CD4-positive, alpha-beta memory T cell (primary cell): ENCODE data around the gene CGB8. TPM values are rescaled to one million over a fixed set of nuclear protein-coding genes. Genes with fewer than 3 reads are reported as not detected.

Experiments used
- CTCF ChIA-PET: fragments of 350-600 bp; sonication (Branson Sonifier 250); formaldehyde crosslinking; loops from one replicate; lab custom pipeline; 2021; ENCODE audit warnings: inconsistent platforms; ENCODE audit not compliant: partially characterized antibody; lab: Charles Lee
- POLR2A ChIA-PET: fragments of 350-600 bp; sonication (Branson Sonifier 250); formaldehyde crosslinking; loops from one replicate; lab custom pipeline; 2021; ENCODE audit not compliant: partially characterized antibody; lab: Charles Lee
- DNase-seq, 5 donors: peaks; one replicate each; pipeline versions ENCODE4 v3.0.0 to v3.0.0-alpha.2; 2020 to 2022; ENCODE audit warnings: mixed read lengths in 1 of 5
- H3K27ac ChIP-seq: one replicate; pipeline ENCODE4 v1.7.0; 2013; ENCODE audit warnings: low read depth, low read length
- H3K27me3 ChIP-seq: 2 replicates; pipeline ENCODE4 v1.7.0; 2013; ENCODE audit warnings: mild to moderate bottlenecking, low read length, moderate library complexity; ENCODE audit not compliant: insufficient read depth
- H3K36me3 ChIP-seq: 2 replicates; pipeline ENCODE4 v1.7.0; 2013; ENCODE audit warnings: mild to moderate bottlenecking, low read length, moderate library complexity; ENCODE audit not compliant: insufficient read depth
- H3K4me1 ChIP-seq: 2 replicates; pipeline ENCODE4 v1.7.0; 2013; ENCODE audit warnings: mild to moderate bottlenecking, low read length, moderate library complexity; ENCODE audit not compliant: insufficient read depth
- H3K4me3 ChIP-seq, 2 donors: one replicate each; pipeline ENCODE4 v1.7.0; 2013; ENCODE audit warnings: low read length in 2 of 2, mild to moderate bottlenecking in 1 of 2
- H3K9me3 ChIP-seq, 2 donors: one replicate each; pipeline ENCODE4 v1.7.0; 2013; ENCODE audit warnings: low read length in 2 of 2, control low read depth in 1 of 2; ENCODE audit not compliant: control insufficient read depth in 1 of 2
- H3K27ac Mint-ChIP-seq, 7 donors: one replicate each; pipeline ENCODE4 v1.8.0; 2020 to 2021; ENCODE audit warnings: mixed read lengths in 7 of 7, mild to moderate bottlenecking in 6 of 7, inconsistent platforms in 3 of 7, moderate library complexity in 3 of 7
- H3K27me3 Mint-ChIP-seq, 2 donors: one replicate each; pipeline ENCODE4 v1.8.0; 2020 to 2021; ENCODE audit warnings: mixed read lengths in 2 of 2
- H3K36me3 Mint-ChIP-seq, 2 donors: one replicate each; pipeline ENCODE4 v1.8.0; 2020 to 2021; ENCODE audit warnings: mixed read lengths in 2 of 2, inconsistent platforms in 1 of 2, mild to moderate bottlenecking in 1 of 2
- H3K4me1 Mint-ChIP-seq, 4 donors: one replicate each; pipeline ENCODE4 v1.8.0; 2020 to 2021; ENCODE audit warnings: mixed read lengths in 4 of 4, mild to moderate bottlenecking in 1 of 4
- H3K4me3 Mint-ChIP-seq, 8 donors: one replicate each; pipeline ENCODE4 v1.8.0; 2020 to 2021; ENCODE audit warnings: mixed read lengths in 8 of 8, mild to moderate bottlenecking in 7 of 8, moderate library complexity in 6 of 8, inconsistent platforms in 3 of 8
- H3K9me3 Mint-ChIP-seq, 8 donors: one replicate each; pipeline ENCODE4 v1.8.0; 2020 to 2021; ENCODE audit warnings: mixed read lengths in 8 of 8, mild to moderate bottlenecking in 5 of 8, inconsistent platforms in 3 of 8, moderate library complexity in 1 of 8
- intact Hi-C: fragments of 100-400 bp; cut with micrococcal nuclease; formaldehyde crosslinking; loops from one replicate; pipeline ENCODE4 v1.15.1; 2023
- polyA plus RNA-seq, 2 donors: library from polyadenylated mRNA; unstranded; fragments of 300-500 nt; fragmentation: Illumina TruSeq; gene quantifications; one replicate each; pipeline ENCODE4 v1.2.3, GENCODE V29; 2021
- total RNA-seq, 2 experiments: library from RNA; stranded (reverse); gene quantifications; one replicate each; pipeline ENCODE4 v1.2.3, GENCODE V29; 2021

Gene CGB8
- total and polyA plus RNA-seq, 4 experiments from 2014 or later: not detected

DNA sequence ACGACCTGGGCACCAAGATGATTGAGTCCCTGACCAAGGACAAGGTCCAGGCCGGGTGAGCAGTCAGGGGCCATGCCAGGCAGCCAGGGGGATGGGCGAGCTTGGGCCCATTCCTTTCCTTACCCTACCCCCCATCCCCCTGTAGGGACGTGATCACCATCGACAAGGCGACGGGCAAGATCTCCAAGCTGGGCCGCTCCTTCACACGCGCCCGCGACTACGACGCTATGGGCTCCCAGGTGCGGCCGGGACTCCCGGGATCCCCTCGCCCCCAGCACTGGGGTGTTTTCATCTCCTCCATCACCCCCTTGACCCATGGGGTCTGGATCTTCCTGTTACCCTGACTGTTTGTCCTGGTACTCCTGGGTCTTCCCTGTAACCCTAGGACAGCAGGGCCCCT lies 39.1 kb downstream of the CGB8 start:
- no peaks in the 10 kb centered on the region for H3K4me1 Mint-ChIP-seq
- no peaks in the 10 kb centered on the region for H3K27me3 ChIP-seq

DNA sequence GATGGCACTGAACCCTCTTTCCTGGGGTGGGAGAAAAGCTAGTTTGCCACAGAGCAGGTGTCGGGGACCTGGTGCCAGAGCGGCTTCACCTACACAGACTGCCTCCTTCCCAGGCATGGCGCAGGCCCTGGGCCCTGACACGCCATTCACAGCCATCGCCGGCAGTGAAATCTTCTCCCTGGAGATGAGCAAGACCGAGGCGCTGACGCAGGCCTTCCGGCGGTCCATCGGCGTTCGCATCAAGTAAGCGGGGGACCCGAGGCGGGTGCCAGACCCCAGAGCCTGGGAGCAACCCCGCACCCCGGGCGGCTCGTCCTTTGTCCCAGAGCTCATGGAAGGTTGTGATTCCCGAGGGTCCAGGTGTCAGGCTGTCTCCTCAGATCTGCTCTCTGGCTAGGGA lies 42.0 kb downstream of the CGB8 start:
- H3K9me3 Mint-ChIP-seq: no peaks in the 10 kb centered on the region
- no peak overlapping the region for H3K27ac Mint-ChIP-seq
- no peak for DNase-seq
- H3K36me3 ChIP-seq: peaks cover 17% of the 10 kb centered on the region
- no peaks in the 10 kb centered on the region for H3K9me3 ChIP-seq
- intact Hi-C loops: no loop called here
- CTCF ChIA-PET: no interaction called here
- H3K27me3 ChIP-seq: no peaks in the 10 kb centered on the region
- no peaks in the 10 kb centered on the region for H3K4me1 ChIP-seq
- no peaks in the 10 kb centered on the region for H3K4me1 Mint-ChIP-seq
- H3K27me3 Mint-ChIP-seq: no peaks in the 10 kb centered on the region
- no peak overlapping the region for H3K4me3 Mint-ChIP-seq
- H3K36me3 Mint-ChIP-seq: peaks cover 21 to 43% of the 10 kb centered on the region in 2 donors
- H3K27ac ChIP-seq: no peak overlapping the region
- no peak overlapping the region for H3K4me3 ChIP-seq
- POLR2A ChIA-PET: no interaction called here

More for the DNA sequence above, 39.1 kb downstream of the CGB8 start:
- Mint-ChIP-seq H3K27me3 (no peaks in the 10 kb centered on the region), H3K36me3 (peaks cover 18 to 44% of the 10 kb centered on the region in 2 donors), H3K27ac (no peak overlapping the region), H3K4me3 (no peak overlapping the region), H3K9me3 (no peaks in the 10 kb centered on the region)
- DNase-seq: no peak
- intact Hi-C loops: no loop called here
- ChIA-PET CTCF (interaction anchor here (3.1 to 3.3 kb wide), 2 partner anchors 11 to 16 kb away, joined by 10 to 24 read pairs; partner anchors contain the start of genes GYS1 and RUVBL2), POLR2A (interaction anchor here (0.9 kb wide), 1 partner anchor 9 kb away, joined by 3 read pairs; no protein-coding TSS in a partner anchor)
- Histone ChIP-seq H3K9me3 (no peaks in the 10 kb centered on the region), H3K27ac (no peak overlapping the region), H3K36me3 (peaks cover 24% of the 10 kb centered on the region), H3K4me1 (no peaks in the 10 kb centered on the region), H3K4me3 (no peak overlapping the region)

DNA sequence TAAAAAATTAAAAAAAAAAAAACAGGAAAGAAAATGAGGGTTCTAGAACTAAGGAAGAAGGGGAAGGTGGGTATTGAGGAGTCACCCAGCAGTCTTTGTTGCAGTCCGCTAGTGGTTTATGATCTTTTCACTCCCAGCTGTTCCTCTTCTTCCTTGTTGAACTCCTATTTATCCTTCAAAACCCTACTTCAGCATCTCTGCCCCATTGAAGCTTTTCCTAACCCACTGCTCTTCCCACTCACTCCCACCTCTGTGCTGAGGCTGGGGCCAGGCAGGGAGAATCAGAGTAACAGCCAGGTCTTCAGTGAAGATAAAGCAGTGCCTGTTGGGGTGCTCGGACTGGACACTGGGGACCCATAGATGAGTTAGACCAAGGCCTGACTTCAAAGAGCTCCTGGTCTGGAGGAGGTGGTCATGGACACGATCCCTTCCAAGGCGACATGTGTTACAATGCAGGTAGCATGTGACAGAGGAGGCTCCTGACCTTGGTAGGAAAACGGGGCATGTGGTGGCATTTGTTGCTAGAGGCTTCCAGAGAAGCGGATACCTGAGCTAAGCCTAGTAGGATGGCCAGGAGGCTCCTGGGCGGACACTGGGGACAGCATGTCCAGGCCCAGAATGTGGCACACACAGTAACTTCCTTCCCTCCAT lies 43.8 kb downstream of the CGB8 start:
- no peak overlapping the region for H3K4me3 Mint-ChIP-seq
- peaks cover 12 to 34% of the 10 kb centered on the region in 2 donors for H3K36me3 Mint-ChIP-seq
- H3K27me3 Mint-ChIP-seq: no peaks in the 10 kb centered on the region
- H3K4me1 Mint-ChIP-seq: peaks cover 0 to under 1% (median 0%) of the 10 kb centered on the region in 4 donors
- H3K27ac Mint-ChIP-seq: no peak overlapping the region
- intact Hi-C loops: no loop called here
- no peaks in the 10 kb centered on the region for H3K9me3 Mint-ChIP-seq
- H3K9me3 ChIP-seq: no peaks in the 10 kb centered on the region
- H3K4me1 ChIP-seq: no peaks in the 10 kb centered on the region
- POLR2A ChIA-PET: no interaction called here
- DNase-seq: no peak
- H3K27ac ChIP-seq: no peak overlapping the region
- H3K4me3 ChIP-seq: no peak overlapping the region
- peaks cover 11% of the 10 kb centered on the region for H3K36me3 ChIP-seq
- no peaks in the 10 kb centered on the region for H3K27me3 ChIP-seq
- CTCF ChIA-PET: no interaction called here

DNA sequence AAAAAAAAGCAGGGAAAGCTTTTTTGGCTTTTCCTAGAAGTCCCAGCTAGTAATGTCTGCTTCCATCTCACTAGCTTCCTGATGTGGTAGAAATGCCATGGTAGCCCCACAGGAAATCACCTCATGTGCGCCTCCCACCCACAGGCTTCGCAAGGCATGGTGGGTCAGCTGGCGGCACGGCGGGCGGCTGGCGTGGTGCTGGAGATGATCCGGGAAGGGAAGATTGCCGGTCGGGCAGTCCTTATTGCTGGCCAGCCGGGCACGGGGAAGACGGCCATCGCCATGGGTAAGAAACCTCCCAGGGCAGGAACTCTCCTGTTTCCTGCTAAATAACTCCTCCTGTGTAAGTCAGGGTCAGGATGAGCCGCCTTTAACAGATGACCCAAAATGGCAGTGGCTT lies 44.8 kb downstream of the CGB8 start:
- Mint-ChIP-seq H3K4me3 (no peak overlapping the region), H3K9me3 (no peaks in the 10 kb centered on the region), H3K27ac (no peak overlapping the region), H3K36me3 (peaks cover 10 to 33% of the 10 kb centered on the region in 2 donors), H3K27me3 (no peaks in the 10 kb centered on the region), H3K4me1 (peaks cover 3 to 8% (median 7%) of the 10 kb centered on the region in 4 donors)
- peaks cover 11% of the 10 kb centered on the region for H3K36me3 ChIP-seq
- no peaks in the 10 kb centered on the region for H3K4me1 ChIP-seq
- DNase-seq: no peak
- H3K27ac ChIP-seq: no peak overlapping the region
- no peaks in the 10 kb centered on the region for H3K27me3 ChIP-seq
- no peak overlapping the region for H3K4me3 ChIP-seq
- intact Hi-C loops: no loop called here
- ChIA-PET POLR2A (interaction anchor here (0.7 kb wide), 1 partner anchor 10 kb away, joined by 4 read pairs; no protein-coding TSS in a partner anchor), CTCF (interaction anchor here (0.9 to 1.2 kb wide), 2 partner anchors 11 to 14 kb away, joined by 4 to 5 read pairs; partner anchors contain the start of genes GYS1 and RUVBL2)
- H3K9me3 ChIP-seq: no peaks in the 10 kb centered on the region

DNA sequence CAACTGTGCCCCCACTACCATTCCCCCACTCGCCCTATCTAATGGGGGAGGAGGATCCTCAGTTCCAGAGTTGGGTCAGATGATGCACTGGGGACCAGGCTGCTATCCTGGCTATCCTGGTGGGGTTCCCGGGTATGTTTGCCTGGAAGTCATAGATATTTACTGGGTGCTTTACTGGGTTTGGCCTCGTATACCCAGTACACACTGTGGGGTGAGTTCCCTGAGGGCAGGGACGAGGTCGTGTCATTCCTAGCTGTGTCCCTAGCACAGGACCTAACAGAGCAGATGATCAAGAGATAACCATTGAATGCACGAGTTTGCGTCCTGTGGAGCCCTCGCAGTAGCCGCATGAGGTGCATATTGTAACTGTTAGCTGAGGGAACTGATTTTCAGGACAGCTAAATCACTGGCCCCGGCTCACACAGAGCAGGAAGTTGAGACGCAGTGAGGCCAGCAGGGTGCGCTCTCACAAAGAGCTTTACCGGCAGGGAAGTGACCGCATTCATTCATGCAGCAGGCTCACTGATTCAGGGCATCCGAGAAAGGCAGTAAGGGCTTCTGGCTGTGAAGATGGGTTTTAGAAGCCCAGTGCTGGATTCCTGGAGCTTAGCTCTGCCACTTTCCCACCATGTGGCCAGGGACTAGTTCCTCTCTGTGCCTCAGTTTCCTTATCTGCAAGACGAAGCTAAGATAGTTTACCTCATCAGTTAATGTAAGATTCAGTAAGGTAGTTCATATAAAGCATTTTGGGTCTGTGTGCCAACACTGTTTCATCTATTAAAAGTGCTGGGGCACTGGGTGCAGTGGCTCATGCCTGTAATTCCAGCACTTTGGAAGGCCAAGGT lies 49.2 kb downstream of the CGB8 start:
- ChIA-PET CTCF (interaction anchor here (0.8 to 3.6 kb wide), 20 partner anchors 8 to 204 kb away, joined by 3 to 24 read pairs (median 4); no protein-coding TSS in a partner anchor), POLR2A (interaction anchor here (0.7 to 1.4 kb wide), 4 partner anchors 12 to 98 kb away, joined by 3 to 8 read pairs (median 4); no protein-coding TSS in a partner anchor)
- Histone ChIP-seq H3K36me3 (no peaks in the 10 kb centered on the region), H3K27me3 (no peaks in the 10 kb centered on the region), H3K4me3 (no peak overlapping the region), H3K9me3 (no peaks in the 10 kb centered on the region), H3K27ac (no peak overlapping the region), H3K4me1 (peaks cover 3% of the 10 kb centered on the region)
- intact Hi-C loops: loop anchor here (2.0 to 10.0 kb wide), 2 partner anchors 55 to 199 kb away; partner anchors contain the start of gene CGB7
- Mint-ChIP-seq H3K9me3 (no peaks in the 10 kb centered on the region), H3K27ac (peak overlapping the region in 1 of 7 donors; percentile 46), H3K4me3 (peak overlapping the region in 1 of 8 donors; percentile 8), H3K36me3 (peaks cover 7 to 16% of the 10 kb centered on the region in 2 donors), H3K4me1 (peaks cover 7 to 24% (median 15%) of the 10 kb centered on the region in 4 donors), H3K27me3 (no peaks in the 10 kb centered on the region)
- peak; percentile 64 to 76 (median 69) for DNase-seq

DNA sequence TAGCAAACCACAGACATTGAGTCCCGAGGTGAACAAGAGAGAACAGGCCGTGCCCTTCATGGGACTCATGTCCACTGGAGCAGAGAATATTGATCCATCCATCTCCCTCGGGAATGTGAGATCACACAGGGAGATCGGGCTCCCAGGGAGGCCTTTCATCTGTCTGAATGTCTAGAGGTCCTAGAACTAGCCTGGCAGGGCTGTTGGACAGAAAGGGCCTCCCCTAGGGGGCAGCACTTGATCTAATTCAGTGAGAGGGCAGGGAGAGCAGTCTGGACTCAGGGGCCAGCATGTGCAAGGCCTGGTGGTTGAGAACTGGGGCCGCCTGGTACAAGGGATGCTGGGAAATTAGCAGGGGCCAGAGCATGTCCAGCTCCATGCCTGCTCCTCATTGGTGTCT lies 50.9 kb downstream of the CGB8 start:
- Histone ChIP-seq H3K4me1 (peaks cover 12% of the 10 kb centered on the region), H3K4me3 (no peak overlapping the region), H3K9me3 (no peaks in the 10 kb centered on the region), H3K27ac (no peak overlapping the region), H3K27me3 (no peaks in the 10 kb centered on the region), H3K36me3 (no peaks in the 10 kb centered on the region)
- Mint-ChIP-seq H3K4me3 (no peak overlapping the region), H3K9me3 (no peaks in the 10 kb centered on the region), H3K4me1 (peaks cover 14 to 40% (median 23%) of the 10 kb centered on the region in 4 donors), H3K27ac (peak overlapping the region in 3 of 7 donors; percentile 2 to 57 (median 13)), H3K36me3 (peaks cover 0 to 14% of the 10 kb centered on the region in 2 donors), H3K27me3 (no peaks in the 10 kb centered on the region)
- POLR2A ChIA-PET: interaction anchor here (1.7 kb wide), 1 partner anchor 20 kb away, joined by 7 read pairs; no protein-coding TSS in a partner anchor
- intact Hi-C loops: loop anchor here (2.0 to 10.0 kb wide), 2 partner anchors 57 to 201 kb away; partner anchors contain the start of gene CGB7
- DNase-seq: peak in 2 of 5 donors; percentile 22 to 43
- CTCF ChIA-PET: interaction anchor here (0.6 to 3.3 kb wide), 14 partner anchors 11 to 201 kb away, joined by 3 to 24 read pairs (median 4); no protein-coding TSS in a partner anchor
